OCI-LY1 (cell line): ENCODE measurements around the gene ATXN7L1.

Experiments
- CTCF ChIP-seq: fragments of 200-600 bp; sonication (generic), shearing (Covaris generic); IDR thresholded peaks from 2 replicates; pipeline ENCODE4 v1.5.1; 2017; ENCODE audit warnings: mild to moderate bottlenecking, antibody characterized with exemption, low read length, moderate library complexity, mixed read lengths
- EZH2 ChIP-seq: fragments of 200-600 bp; sonication (generic), shearing (Covaris generic); IDR thresholded peaks from 2 replicates; pipeline ENCODE4 v1.8.0; 2017; ENCODE audit warnings: borderline replicate concordance, mixed run types, mild to moderate bottlenecking, antibody characterized with exemption, low read length, moderate library complexity, mixed read lengths

GRCh38 chr7:105742787-105743186 is 133.6 kb downstream of the ATXN7L1 start:
- TF ChIP-seq CTCF = no peak
- TF ChIP-seq EZH2 = no peak
